CD4-positive, alpha-beta memory T cell (primary cell): Measurements from ENCODE around the gene KCNJ9. TPM values are rescaled to one million over a fixed set of nuclear protein-coding genes. Genes with fewer than 3 reads are reported as not detected.

ENCODE experiments used
- CTCF ChIA-PET: fragments of 350-600 bp; sonication (Branson Sonifier 250); formaldehyde crosslinking; loops from one replicate; lab custom pipeline; 2021; ENCODE audit warnings: inconsistent platforms; ENCODE audit not compliant: partially characterized antibody; lab: Charles Lee
- POLR2A ChIA-PET: fragments of 350-600 bp; sonication (Branson Sonifier 250); formaldehyde crosslinking; loops from one replicate; lab custom pipeline; 2021; ENCODE audit not compliant: partially characterized antibody; lab: Charles Lee
- DNase-seq, 5 donors: peaks; one replicate each; pipeline versions ENCODE4 v3.0.0 to v3.0.0-alpha.2; 2020 to 2022; ENCODE audit warnings: mixed read lengths in 1 of 5
- H3K27ac ChIP-seq: one replicate; pipeline ENCODE4 v1.7.0; 2013; ENCODE audit warnings: low read depth, low read length
- H3K27me3 ChIP-seq: 2 replicates; pipeline ENCODE4 v1.7.0; 2013; ENCODE audit warnings: mild to moderate bottlenecking, low read length, moderate library complexity; ENCODE audit not compliant: insufficient read depth
- H3K36me3 ChIP-seq: 2 replicates; pipeline ENCODE4 v1.7.0; 2013; ENCODE audit warnings: mild to moderate bottlenecking, low read length, moderate library complexity; ENCODE audit not compliant: insufficient read depth
- H3K4me1 ChIP-seq: 2 replicates; pipeline ENCODE4 v1.7.0; 2013; ENCODE audit warnings: mild to moderate bottlenecking, low read length, moderate library complexity; ENCODE audit not compliant: insufficient read depth
- H3K4me3 ChIP-seq, 2 donors: one replicate each; pipeline ENCODE4 v1.7.0; 2013; ENCODE audit warnings: low read length in 2 of 2, mild to moderate bottlenecking in 1 of 2
- H3K9me3 ChIP-seq, 2 donors: one replicate each; pipeline ENCODE4 v1.7.0; 2013; ENCODE audit warnings: low read length in 2 of 2, control low read depth in 1 of 2; ENCODE audit not compliant: control insufficient read depth in 1 of 2
- H3K27ac Mint-ChIP-seq, 7 donors: one replicate each; pipeline ENCODE4 v1.8.0; 2020 to 2021; ENCODE audit warnings: mixed read lengths in 7 of 7, mild to moderate bottlenecking in 6 of 7, inconsistent platforms in 3 of 7, moderate library complexity in 3 of 7
- H3K27me3 Mint-ChIP-seq, 2 donors: one replicate each; pipeline ENCODE4 v1.8.0; 2020 to 2021; ENCODE audit warnings: mixed read lengths in 2 of 2
- H3K36me3 Mint-ChIP-seq, 2 donors: one replicate each; pipeline ENCODE4 v1.8.0; 2020 to 2021; ENCODE audit warnings: mixed read lengths in 2 of 2, inconsistent platforms in 1 of 2, mild to moderate bottlenecking in 1 of 2
- H3K4me1 Mint-ChIP-seq, 4 donors: one replicate each; pipeline ENCODE4 v1.8.0; 2020 to 2021; ENCODE audit warnings: mixed read lengths in 4 of 4, mild to moderate bottlenecking in 1 of 4
- H3K4me3 Mint-ChIP-seq, 8 donors: one replicate each; pipeline ENCODE4 v1.8.0; 2020 to 2021; ENCODE audit warnings: mixed read lengths in 8 of 8, mild to moderate bottlenecking in 7 of 8, moderate library complexity in 6 of 8, inconsistent platforms in 3 of 8
- H3K9me3 Mint-ChIP-seq, 8 donors: one replicate each; pipeline ENCODE4 v1.8.0; 2020 to 2021; ENCODE audit warnings: mixed read lengths in 8 of 8, mild to moderate bottlenecking in 5 of 8, inconsistent platforms in 3 of 8, moderate library complexity in 1 of 8
- intact Hi-C: fragments of 100-400 bp; cut with micrococcal nuclease; formaldehyde crosslinking; loops from one replicate; pipeline ENCODE4 v1.15.1; 2023
- polyA plus RNA-seq, 2 donors: library from polyadenylated mRNA; unstranded; fragments of 300-500 nt; fragmentation: Illumina TruSeq; gene quantifications; one replicate each; pipeline ENCODE4 v1.2.3, GENCODE V29; 2021
- total RNA-seq, 2 experiments: library from RNA; stranded (reverse); gene quantifications; one replicate each; pipeline ENCODE4 v1.2.3, GENCODE V29; 2021

The KCNJ9 gene
- total and polyA plus RNA-seq, 4 experiments from 2014 or later, result not detected

GRCh38 chr1:160080381-160081100, 797 bp upstream of the KCNJ9 start:
- no peak overlapping the region for H3K27ac ChIP-seq
- no peak for DNase-seq
- no peaks in the 10 kb centered on the region for H3K9me3 ChIP-seq
- no peak overlapping the region for H3K27ac Mint-ChIP-seq
- H3K4me3 ChIP-seq, result no peak overlapping the region
- peaks cover 6 to 22% (median 13%) of the 10 kb centered on the region in 4 donors for H3K4me1 Mint-ChIP-seq
- peaks cover 38% of the 10 kb centered on the region for H3K27me3 ChIP-seq
- H3K4me1 ChIP-seq, result peaks cover 3% of the 10 kb centered on the region
- no peak overlapping the region for H3K4me3 Mint-ChIP-seq
- intact Hi-C loops, result no loop called here
- H3K9me3 Mint-ChIP-seq, result no peaks in the 10 kb centered on the region
- H3K27me3 Mint-ChIP-seq, result peaks cover 49% of the 10 kb centered on the region in 2 donors
- CTCF ChIA-PET, result interaction anchor here (1.2 to 11.9 kb wide), 6 partner anchors 9 to 147 kb away, joined by 4 to 141 read pairs (median 12); partner anchors contain the start of genes IGSF8 and KCNJ10
- POLR2A ChIA-PET, result interaction anchor here (1.1 kb wide), 1 partner anchor 183 kb away, joined by 3 read pairs; no protein-coding TSS in a partner anchor
- peaks cover 0 to 2% of the 10 kb centered on the region in 2 donors for H3K36me3 Mint-ChIP-seq
- no peaks in the 10 kb centered on the region for H3K36me3 ChIP-seq

- ChIA-PET CTCF (interaction anchor here (0.8 to 11.9 kb wide), 6 partner anchors 11 to 149 kb away, joined by 3 to 141 read pairs (median 12); partner anchors contain the start of genes IGSF8 and KCNJ10), POLR2A (no interaction called here)
- DNase-seq, result no peak
- Histone ChIP-seq H3K4me1 (peaks cover 3% of the 10 kb centered on the region), H3K9me3 (no peaks in the 10 kb centered on the region), H3K36me3 (no peaks in the 10 kb centered on the region), H3K27me3 (peaks cover 38% of the 10 kb centered on the region), H3K4me3 (no peak overlapping the region), H3K27ac (no peak overlapping the region)
- Mint-ChIP-seq H3K9me3 (no peaks in the 10 kb centered on the region), H3K36me3 (peaks cover 6 to 12% of the 10 kb centered on the region in 2 donors), H3K4me1 (peaks cover 8 to 28% (median 18%) of the 10 kb centered on the region in 4 donors), H3K27ac (no peak overlapping the region), H3K4me3 (peak overlapping the region in 5 of 8 donors; percentile 0 to 41 (median 25)), H3K27me3 (peaks cover 39 to 44% of the 10 kb centered on the region in 2 donors)
- intact Hi-C loops, result no loop called here
Observed at GRCh38 chr1:160082487-160082886, 1.1 kb downstream of the KCNJ9 start.

GRCh38 chr1:160082926-160083325, 1.6 kb downstream of the KCNJ9 start:
- H3K36me3 Mint-ChIP-seq, result peaks cover 8 to 13% of the 10 kb centered on the region in 2 donors
- Histone ChIP-seq H3K27ac (no peak overlapping the region), H3K4me1 (peaks cover 3% of the 10 kb centered on the region), H3K27me3 (peaks cover 38% of the 10 kb centered on the region), H3K9me3 (no peaks in the 10 kb centered on the region), H3K36me3 (no peaks in the 10 kb centered on the region), H3K4me3 (no peak overlapping the region)
- CTCF ChIA-PET, result interaction anchor here (0.7 to 11.9 kb wide), 5 partner anchors 12 to 150 kb away, joined by 3 to 141 read pairs (median 18); partner anchors contain the start of genes IGSF8 and KCNJ10
- DNase-seq, result no peak
- H3K27ac Mint-ChIP-seq, result peak overlapping the region in 1 of 7 donors; percentile 42
- intact Hi-C loops, result no loop called here
- H3K9me3 Mint-ChIP-seq, result no peaks in the 10 kb centered on the region
- H3K4me3 Mint-ChIP-seq, result peak overlapping the region in 7 of 8 donors; percentile 47 to 78 (median 66)
- peaks cover 37 to 43% of the 10 kb centered on the region in 2 donors for H3K27me3 Mint-ChIP-seq
- peaks cover 8 to 28% (median 18%) of the 10 kb centered on the region in 4 donors for H3K4me1 Mint-ChIP-seq
- POLR2A ChIA-PET, result no interaction called here

GRCh38 chr1:160083968-160084770, 2.8 kb downstream of the KCNJ9 start:
- peak overlapping the region in 1 of 2 donors; percentile 49 for H3K4me3 ChIP-seq
- Mint-ChIP-seq H3K9me3 (no peaks in the 10 kb centered on the region), H3K27me3 (peaks cover 30 to 35% of the 10 kb centered on the region in 2 donors), H3K4me1 (peaks cover 8 to 28% (median 18%) of the 10 kb centered on the region in 4 donors), H3K27ac (peak overlapping the region in 2 of 7 donors; percentile 19 to 79), H3K4me3 (peak overlapping the region; percentile 42 to 78 (median 72)), H3K36me3 (peaks cover 19 to 26% of the 10 kb centered on the region in 2 donors)
- intact Hi-C loops, result loop anchor here (1.0 to 2.0 kb wide), 2 partner anchors 38 to 147 kb away; no protein-coding TSS in a partner anchor
- CTCF ChIA-PET, result interaction anchor here (0.9 to 11.9 kb wide), 15 partner anchors 12 to 292 kb away, joined by 3 to 141 read pairs (median 18); partner anchors contain the start of genes IGSF8, KCNJ10 and PIGM
- no peaks in the 10 kb centered on the region for H3K36me3 ChIP-seq
- H3K4me1 ChIP-seq, result peaks cover 3% of the 10 kb centered on the region
- peak; percentile 67 to 74 (median 69) for DNase-seq
- H3K27ac ChIP-seq, result no peak overlapping the region
- H3K27me3 ChIP-seq, result peaks cover 34% of the 10 kb centered on the region
- no peaks in the 10 kb centered on the region for H3K9me3 ChIP-seq
- POLR2A ChIA-PET, result interaction anchor here (5.2 kb wide), 1 partner anchor 13 kb away, joined by 51 read pairs; the partner anchor contains the start of gene IGSF8

GRCh38 chr1:160084771-160085321, 3.5 kb downstream of the KCNJ9 start:
- Mint-ChIP-seq H3K4me1 (peaks cover 8 to 28% (median 18%) of the 10 kb centered on the region in 4 donors), H3K27ac (peak overlapping the region in 2 of 7 donors; percentile 13 to 71), H3K27me3 (peaks cover 27 to 28% of the 10 kb centered on the region in 2 donors), H3K36me3 (peaks cover 21 to 29% of the 10 kb centered on the region in 2 donors), H3K9me3 (no peaks in the 10 kb centered on the region), H3K4me3 (peak overlapping the region in 1 of 8 donors; percentile 51)
- ChIA-PET POLR2A (interaction anchor here (5.2 kb wide), 1 partner anchor 12 kb away, joined by 51 read pairs; the partner anchor contains the start of gene IGSF8), CTCF (interaction anchor here (0.8 to 11.9 kb wide), 26 partner anchors 12 to 292 kb away, joined by 3 to 141 read pairs (median 4); partner anchors contain the start of genes IGSF8, PEX19 and PIGM)
- no peak overlapping the region for H3K27ac ChIP-seq
- intact Hi-C loops, result loop anchor here (1.0 to 5.0 kb wide), 5 partner anchors 13 to 292 kb away; partner anchors contain the start of gene IGSF8
- no peaks in the 10 kb centered on the region for H3K36me3 ChIP-seq
- H3K9me3 ChIP-seq, result no peaks in the 10 kb centered on the region
- DNase-seq, result no peak
- H3K4me3 ChIP-seq, result no peak overlapping the region
- peaks cover 27% of the 10 kb centered on the region for H3K27me3 ChIP-seq
- H3K4me1 ChIP-seq, result peaks cover 3% of the 10 kb centered on the region

GRCh38 chr1:160085686-160086455, 4.5 kb downstream of the KCNJ9 start:
- Mint-ChIP-seq H3K36me3 (peaks cover 21 to 39% of the 10 kb centered on the region in 2 donors), H3K9me3 (no peaks in the 10 kb centered on the region), H3K4me1 (peaks cover 8 to 28% (median 19%) of the 10 kb centered on the region in 4 donors), H3K4me3 (peak overlapping the region in 3 of 8 donors; percentile 6 to 70 (median 45)), H3K27ac (peak overlapping the region in 6 of 7 donors; percentile 51 to 88 (median 78)), H3K27me3 (peaks cover 16 to 18% of the 10 kb centered on the region in 2 donors)
- no peak overlapping the region for H3K4me3 ChIP-seq
- peaks cover 3% of the 10 kb centered on the region for H3K4me1 ChIP-seq
- intact Hi-C loops, result loop anchor here (1.0 to 5.0 kb wide), 4 partner anchors 12 to 291 kb away; partner anchors contain the start of gene IGSF8
- peak; percentile 66 to 68 (median 67) for DNase-seq
- CTCF ChIA-PET, result interaction anchor here (0.5 to 11.9 kb wide), 33 partner anchors 9 to 291 kb away, joined by 3 to 141 read pairs (median 4); partner anchors contain the start of genes IGSF8, PEX19 and PIGM
- peaks cover 5% of the 10 kb centered on the region for H3K36me3 ChIP-seq
- POLR2A ChIA-PET, result interaction anchor here (5.2 kb wide), 1 partner anchor 11 kb away, joined by 51 read pairs; the partner anchor contains the start of gene IGSF8
- H3K27ac ChIP-seq, result no peak overlapping the region
- H3K27me3 ChIP-seq, result peaks cover 18% of the 10 kb centered on the region
- H3K9me3 ChIP-seq, result no peaks in the 10 kb centered on the region
